Measurements from ENCODE around the gene CETN1. TPM values are rescaled to one million over a fixed set of nuclear protein-coding genes. Genes with fewer than 3 reads are reported as not detected.

The CETN1 gene
- total and polyA plus RNA-seq, 5 donors from 2014 or later = not detected

GRCh38 chr18:604771-605170 lies 24.6 kb downstream of the CETN1 start:
- Histone ChIP-seq H3K4me3 (ENCODE audit: low read depth, low read length) (no peak overlapping the region), H3K27ac (ENCODE audit: insufficient read depth, low read length, poor library complexity, severe bottlenecking) (no peak overlapping the region), H3K4me1 (ENCODE audit: control insufficient read depth, insufficient read depth, low read length, poor library complexity, severe bottlenecking) (no peaks in the 10 kb centered on the region), H3K9me3 (ENCODE audit: control insufficient read depth in 2 of 2, low read length in 2 of 2) (no peaks in the 10 kb centered on the region), H3K36me3 (ENCODE audit: control insufficient read depth, insufficient read depth, low read length) (no peaks in the 10 kb centered on the region), H3K27me3 (ENCODE audit: control insufficient read depth, insufficient read depth, low read length) (peaks cover 2% of the 10 kb centered on the region)
- no peaks in the 10 kb centered on the region for H3K36me3 Mint-ChIP-seq
- no peak overlapping the region for H3K27ac Mint-ChIP-seq
- no peaks in the 10 kb centered on the region for H3K4me1 Mint-ChIP-seq
- no peak overlapping the region for H3K4me3 Mint-ChIP-seq
- peaks cover 19% of the 10 kb centered on the region for H3K27me3 Mint-ChIP-seq
- ATAC-seq (ENCODE audit: low read depth in 2 of 2) (no peak), DNase-seq (no peak)
- no peaks in the 10 kb centered on the region for H3K9me3 Mint-ChIP-seq

DNA sequence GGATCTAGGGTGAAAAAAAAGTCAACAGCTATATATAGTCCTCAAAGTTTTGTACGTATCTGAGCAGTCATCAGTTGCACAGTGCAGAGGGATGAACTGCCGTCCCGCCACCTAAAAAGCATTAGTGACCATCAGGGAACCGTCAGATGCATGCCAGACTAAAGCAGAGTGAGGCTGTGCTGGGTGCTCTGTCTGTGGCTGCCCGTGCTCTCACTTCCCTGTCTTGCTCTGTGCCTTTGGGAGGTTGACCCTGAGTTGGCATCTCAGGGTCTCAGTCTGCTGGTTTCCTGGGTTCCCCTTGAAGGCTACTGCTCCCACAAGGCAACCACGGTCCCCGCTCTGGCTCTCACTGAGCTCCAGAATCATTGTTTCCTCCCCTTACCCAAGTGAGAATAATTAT lies 27.8 kb downstream of the CETN1 start:
- Histone ChIP-seq H3K4me1 (ENCODE audit: control insufficient read depth, insufficient read depth, low read length, poor library complexity, severe bottlenecking) (no peaks in the 10 kb centered on the region), H3K9me3 (ENCODE audit: control insufficient read depth in 2 of 2, low read length in 2 of 2) (no peaks in the 10 kb centered on the region), H3K27ac (ENCODE audit: insufficient read depth, low read length, poor library complexity, severe bottlenecking) (no peak overlapping the region), H3K4me3 (ENCODE audit: low read depth, low read length) (no peak overlapping the region), H3K36me3 (ENCODE audit: control insufficient read depth, insufficient read depth, low read length) (no peaks in the 10 kb centered on the region), H3K27me3 (ENCODE audit: control insufficient read depth, insufficient read depth, low read length) (peaks cover 2% of the 10 kb centered on the region)
- Mint-ChIP-seq H3K4me3 (no peak overlapping the region), H3K36me3 (no peaks in the 10 kb centered on the region), H3K27me3 (peaks cover 17% of the 10 kb centered on the region), H3K4me1 (no peaks in the 10 kb centered on the region), H3K27ac (no peak overlapping the region), H3K9me3 (peaks cover 0 to 2% (median 0%) of the 10 kb centered on the region in 7 donors)
- ATAC-seq (ENCODE audit: low read depth in 2 of 2) (no peak), DNase-seq (no peak)

- Mint-ChIP-seq H3K9me3 (peaks cover 0 to 2% (median 0%) of the 10 kb centered on the region in 7 donors), H3K27ac (no peak overlapping the region), H3K4me3 (no peak overlapping the region), H3K36me3 (no peaks in the 10 kb centered on the region), H3K27me3 (peaks cover 16% of the 10 kb centered on the region), H3K4me1 (no peaks in the 10 kb centered on the region)
- Histone ChIP-seq H3K4me1 (ENCODE audit: control insufficient read depth, insufficient read depth, low read length, poor library complexity, severe bottlenecking) (no peaks in the 10 kb centered on the region), H3K27ac (ENCODE audit: insufficient read depth, low read length, poor library complexity, severe bottlenecking) (no peak overlapping the region), H3K36me3 (ENCODE audit: control insufficient read depth, insufficient read depth, low read length) (no peaks in the 10 kb centered on the region), H3K9me3 (ENCODE audit: control insufficient read depth in 2 of 2, low read length in 2 of 2) (no peaks in the 10 kb centered on the region), H3K27me3 (ENCODE audit: control insufficient read depth, insufficient read depth, low read length) (peaks cover 5% of the 10 kb centered on the region), H3K4me3 (ENCODE audit: low read depth, low read length) (no peak overlapping the region)
- DNase-seq = no peak
- ATAC-seq (ENCODE audit: low read depth in 2 of 2) = no peak
These were observed 30.2 kb downstream of the CETN1 start for GRCh38 chr18:610214-610928.

GRCh38 chr18:612156-612555 lies 32.0 kb downstream of the CETN1 start:
- Histone ChIP-seq H3K9me3 (ENCODE audit: control insufficient read depth in 2 of 2, low read length in 2 of 2) (no peaks in the 10 kb centered on the region), H3K4me1 (ENCODE audit: control insufficient read depth, insufficient read depth, low read length, poor library complexity, severe bottlenecking) (no peaks in the 10 kb centered on the region), H3K36me3 (ENCODE audit: control insufficient read depth, insufficient read depth, low read length) (no peaks in the 10 kb centered on the region), H3K27ac (ENCODE audit: insufficient read depth, low read length, poor library complexity, severe bottlenecking) (no peak overlapping the region), H3K4me3 (ENCODE audit: low read depth, low read length) (no peak overlapping the region), H3K27me3 (ENCODE audit: control insufficient read depth, insufficient read depth, low read length) (peaks cover 5% of the 10 kb centered on the region)
- ATAC-seq (ENCODE audit: low read depth in 2 of 2) = no peak
- no peaks in the 10 kb centered on the region for H3K4me1 Mint-ChIP-seq
- H3K9me3 Mint-ChIP-seq = peaks cover 0 to 2% (median 0%) of the 10 kb centered on the region in 7 donors
- no peaks in the 10 kb centered on the region for H3K36me3 Mint-ChIP-seq
- DNase-seq = no peak
- H3K4me3 Mint-ChIP-seq = no peak overlapping the region
- peaks cover 20% of the 10 kb centered on the region for H3K27me3 Mint-ChIP-seq
- peak overlapping the region in 1 of 3 donors; percentile 19 for H3K27ac Mint-ChIP-seq

- Histone ChIP-seq H3K27me3 (ENCODE audit: control insufficient read depth, insufficient read depth, low read length) (peaks cover 5% of the 10 kb centered on the region), H3K27ac (ENCODE audit: insufficient read depth, low read length, poor library complexity, severe bottlenecking) (no peak overlapping the region), H3K9me3 (ENCODE audit: control insufficient read depth in 2 of 2, low read length in 2 of 2) (no peaks in the 10 kb centered on the region), H3K4me3 (ENCODE audit: low read depth, low read length) (no peak overlapping the region), H3K36me3 (ENCODE audit: control insufficient read depth, insufficient read depth, low read length) (no peaks in the 10 kb centered on the region), H3K4me1 (ENCODE audit: control insufficient read depth, insufficient read depth, low read length, poor library complexity, severe bottlenecking) (no peaks in the 10 kb centered on the region)
- Mint-ChIP-seq H3K4me1 (peaks cover 0 to 6% (median 0%) of the 10 kb centered on the region in 4 donors), H3K27ac (no peak overlapping the region), H3K9me3 (peaks cover 0 to 2% (median 0%) of the 10 kb centered on the region in 7 donors), H3K27me3 (peaks cover 22% of the 10 kb centered on the region), H3K4me3 (no peak overlapping the region), H3K36me3 (no peaks in the 10 kb centered on the region)
- no peak for DNase-seq
- no peak for ATAC-seq (ENCODE audit: low read depth in 2 of 2)
These were observed 34.0 kb downstream of the CETN1 start for GRCh38 chr18:614193-614592.

DNA sequence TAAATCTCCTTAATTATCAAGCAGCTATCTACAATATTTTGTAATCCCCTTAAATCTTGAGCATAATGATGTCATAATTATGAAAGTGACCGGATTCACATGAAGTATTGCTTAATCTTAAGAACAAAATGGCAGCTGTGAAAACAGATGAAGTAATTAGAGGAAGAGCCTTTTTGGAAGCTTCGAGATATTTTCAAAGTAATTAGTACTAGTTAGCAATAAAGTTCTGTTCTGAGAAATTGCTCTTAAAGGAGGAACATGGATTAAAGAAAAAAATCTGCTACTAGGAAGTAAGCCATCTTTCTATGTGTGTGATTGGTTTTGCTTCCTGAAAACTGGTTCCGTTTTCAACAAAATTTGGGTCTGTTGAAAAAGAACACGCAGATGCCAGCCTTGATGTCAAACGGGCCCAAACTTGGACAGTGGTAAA lies 34.9 kb downstream of the CETN1 start:
- DNase-seq (no peak), ATAC-seq (ENCODE audit: low read depth in 2 of 2) (no peak)
- Mint-ChIP-seq H3K9me3 (peaks cover 0 to 2% (median 0%) of the 10 kb centered on the region in 7 donors), H3K27ac (no peak overlapping the region), H3K4me3 (no peak overlapping the region), H3K27me3 (peaks cover 22% of the 10 kb centered on the region), H3K4me1 (peaks cover 0 to 6% (median 0%) of the 10 kb centered on the region in 4 donors), H3K36me3 (no peaks in the 10 kb centered on the region)
- Histone ChIP-seq H3K4me1 (ENCODE audit: control insufficient read depth, insufficient read depth, low read length, poor library complexity, severe bottlenecking) (no peaks in the 10 kb centered on the region), H3K4me3 (ENCODE audit: low read depth, low read length) (no peak overlapping the region), H3K27ac (ENCODE audit: insufficient read depth, low read length, poor library complexity, severe bottlenecking) (no peak overlapping the region), H3K36me3 (ENCODE audit: control insufficient read depth, insufficient read depth, low read length) (no peaks in the 10 kb centered on the region), H3K9me3 (ENCODE audit: control insufficient read depth in 2 of 2, low read length in 2 of 2) (no peaks in the 10 kb centered on the region), H3K27me3 (ENCODE audit: control insufficient read depth, insufficient read depth, low read length) (peaks cover 5% of the 10 kb centered on the region)

DNA sequence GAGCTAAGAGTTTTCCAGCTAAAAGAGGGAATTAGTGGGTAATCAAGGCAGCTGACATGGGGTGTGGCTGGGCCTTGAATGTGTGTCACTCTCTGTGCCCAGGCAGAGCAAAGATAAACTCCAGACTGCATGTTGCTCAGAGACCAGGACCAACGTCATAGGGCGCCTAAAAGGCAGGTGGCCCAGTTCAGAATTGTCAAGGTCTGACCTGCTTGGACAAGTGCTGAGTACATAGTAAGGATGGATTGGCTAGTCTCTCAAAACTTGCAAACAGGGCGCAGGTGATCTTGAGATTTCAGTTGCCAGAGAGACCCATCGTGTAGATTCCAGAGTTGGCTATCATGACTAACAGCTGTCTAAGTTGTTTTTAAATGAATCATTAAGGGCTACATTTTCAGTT lies 35.6 kb downstream of the CETN1 start:
- Histone ChIP-seq H3K4me3 (ENCODE audit: low read depth, low read length) (no peak overlapping the region), H3K27ac (ENCODE audit: insufficient read depth, low read length, poor library complexity, severe bottlenecking) (no peak overlapping the region), H3K27me3 (ENCODE audit: control insufficient read depth, insufficient read depth, low read length) (peaks cover 5% of the 10 kb centered on the region), H3K36me3 (ENCODE audit: control insufficient read depth, insufficient read depth, low read length) (no peaks in the 10 kb centered on the region), H3K9me3 (ENCODE audit: control insufficient read depth in 2 of 2, low read length in 2 of 2) (no peaks in the 10 kb centered on the region), H3K4me1 (ENCODE audit: control insufficient read depth, insufficient read depth, low read length, poor library complexity, severe bottlenecking) (no peaks in the 10 kb centered on the region)
- Mint-ChIP-seq H3K27ac (no peak overlapping the region), H3K9me3 (peaks cover 0 to 2% (median 0%) of the 10 kb centered on the region in 7 donors), H3K4me1 (peaks cover 0 to 6% (median 0%) of the 10 kb centered on the region in 4 donors), H3K4me3 (no peak overlapping the region), H3K27me3 (peaks cover 17% of the 10 kb centered on the region), H3K36me3 (no peaks in the 10 kb centered on the region)
- ATAC-seq (ENCODE audit: low read depth in 2 of 2) = no peak
- no peak for DNase-seq

Measured in CD4-positive, CD25-positive, alpha-beta regulatory T cell (primary cell).